GM19455 (cell line): ENCODE measurements around the gene TMEM63C.

Experiments used
- ATAC-seq: cut with Tn5 transposase; IDR thresholded peaks from one replicate; pipeline ENCODE4 v1.9.1; 2021; ENCODE audit not compliant: unreplicated experiment

Gene TMEM63C

GRCh38 chr14:77194706-77195105, 13.1 kb downstream of the TMEM63C start:
- no peak for ATAC-seq

- no peak for ATAC-seq
These were observed 14.2 kb downstream of the TMEM63C start for GRCh38 chr14:77195766-77196165.

GRCh38 chr14:77197988-77198387, 16.4 kb downstream of the TMEM63C start:
- no peak for ATAC-seq

- no peak for ATAC-seq
These were observed 17.0 kb downstream of the TMEM63C start for GRCh38 chr14:77198561-77198960.

GRCh38 chr14:77199590-77199989, 18.0 kb downstream of the TMEM63C start:
- ATAC-seq: no peak

- no peak for ATAC-seq
These were observed 18.9 kb downstream of the TMEM63C start for GRCh38 chr14:77200406-77200985.

- ATAC-seq: no peak
These were observed 20.1 kb downstream of the TMEM63C start for GRCh38 chr14:77201696-77202095.

- no peak for ATAC-seq
These were observed 22.2 kb downstream of the TMEM63C start for GRCh38 chr14:77203611-77204458.

GRCh38 chr14:77204459-77204771, 22.8 kb downstream of the TMEM63C start:
- no peak for ATAC-seq

GRCh38 chr14:77204907-77205306, 23.3 kb downstream of the TMEM63C start:
- no peak for ATAC-seq

- no peak for ATAC-seq
These were observed 24.0 kb downstream of the TMEM63C start for GRCh38 chr14:77205566-77205965.

- ATAC-seq: no peak
These were observed 24.7 kb downstream of the TMEM63C start for GRCh38 chr14:77206261-77206824.

- ATAC-seq: no peak
These were observed 25.3 kb downstream of the TMEM63C start for GRCh38 chr14:77206877-77207389.

- ATAC-seq: no peak
These were observed 26.8 kb downstream of the TMEM63C start for GRCh38 chr14:77208291-77208978.

GRCh38 chr14:77208979-77209318, 27.4 kb downstream of the TMEM63C start:
- ATAC-seq: no peak

- ATAC-seq: no peak
These were observed 30.7 kb downstream of the TMEM63C start for GRCh38 chr14:77212097-77212870.

- no peak for ATAC-seq
These were observed 31.5 kb downstream of the TMEM63C start for GRCh38 chr14:77212943-77213678.

- no peak for ATAC-seq
These were observed 32.0 kb downstream of the TMEM63C start for GRCh38 chr14:77213679-77214016.

GRCh38 chr14:77214216-77214615, 32.6 kb downstream of the TMEM63C start:
- no peak for ATAC-seq

- ATAC-seq: no peak
These were observed 36.0 kb downstream of the TMEM63C start for GRCh38 chr14:77217551-77217950.
